Neural progenitor cell (in vitro differentiated cells): ENCODE results near the gene MED12L. TPM values are rescaled to one million over a fixed set of nuclear protein-coding genes. Genes with fewer than 3 reads are reported as not detected.

ENCODE experiments used
- DNase-seq: peaks from one replicate; pipeline ENCODE4 v3.0.0-alpha.2; 2016; ENCODE audit warnings: low spot score
- H2AFZ ChIP-seq: fragments of 200-600 bp; sonication (generic); replicated peaks from 2 replicates; pipeline ENCODE4 v1.6.1; 2016; ENCODE audit warnings: antibody characterized with exemption
- H3F3A ChIP-seq: fragments of 200-600 bp; sonication (generic); 2 replicates; pipeline ENCODE4 v1.6.1; 2016; ENCODE audit warnings: antibody characterized with exemption, low read depth
- H3K27ac ChIP-seq: fragments of 200-600 bp; sonication (generic); 2 replicates; pipeline ENCODE4 v1.5.1; 2016; ENCODE audit warnings: mild to moderate bottlenecking
- H3K27me3 ChIP-seq: fragments of 200-600 bp; sonication (generic); 2 replicates; pipeline ENCODE4 v1.6.1; 2016; ENCODE audit warnings: mild to moderate bottlenecking, moderate library complexity
- H3K36me3 ChIP-seq: fragments of 200-600 bp; sonication (generic); 2 replicates; pipeline ENCODE4 v1.5.1; 2016
- H3K4me1 ChIP-seq: fragments of 200-600 bp; sonication (generic); 2 replicates; pipeline ENCODE4 v1.6.1; 2016; ENCODE audit warnings: mixed run types
- H3K4me2 ChIP-seq: fragments of 200-600 bp; sonication (generic); 2 replicates; pipeline ENCODE4 v1.6.1; 2016
- H3K4me3 ChIP-seq: fragments of 200-600 bp; sonication (generic); 2 replicates; pipeline ENCODE4 v1.5.1; 2016
- H3K79me2 ChIP-seq: fragments of 200-600 bp; sonication (generic); 2 replicates; pipeline ENCODE4 v1.6.1; 2016; ENCODE audit warnings: low read depth
- H3K9ac ChIP-seq: fragments of 200-600 bp; sonication (generic); 2 replicates; pipeline ENCODE4 v1.6.1; 2016
- H3K9me3 ChIP-seq: fragments of 200-600 bp; sonication (generic); 2 replicates; pipeline ENCODE4 v1.5.1; 2016; ENCODE audit warnings: low read depth
- H4K20me1 ChIP-seq: fragments of 200-600 bp; sonication (generic); 2 replicates; pipeline ENCODE4 v1.6.1; 2016; ENCODE audit warnings: low read depth
- H3K27ac Mint-ChIP-seq: 3 replicates; pipeline ENCODE4 v1.8.0; 2021; ENCODE audit warnings: mixed read lengths
- H3K27me3 Mint-ChIP-seq: 2 replicates; pipeline ENCODE4 v1.8.0; 2022; ENCODE audit warnings: low read depth, mild to moderate bottlenecking, inconsistent platforms, moderate library complexity, mixed read lengths; ENCODE audit not compliant: insufficient read depth
- H3K36me3 Mint-ChIP-seq: 3 replicates; pipeline ENCODE4 v1.8.0; 2021; ENCODE audit warnings: mixed read lengths
- H3K4me1 Mint-ChIP-seq: 3 replicates; pipeline ENCODE4 v1.8.0; 2021; ENCODE audit warnings: mixed read lengths
- H3K4me3 Mint-ChIP-seq: 3 replicates; pipeline ENCODE4 v1.8.0; 2021; ENCODE audit warnings: mild to moderate bottlenecking, moderate library complexity, mixed read lengths
- H3K9me3 Mint-ChIP-seq: 3 replicates; pipeline ENCODE4 v1.8.0; 2020; ENCODE audit warnings: mixed read lengths
- EZH2 ChIP-seq: fragments of 200-600 bp; sonication (generic); IDR thresholded peaks from 2 replicates; pipeline ENCODE4 v1.6.1; 2017; ENCODE audit warnings: antibody characterized with exemption, mild to moderate bottlenecking, moderate library complexity
- EZH2phosphoT487 ChIP-seq: fragments of 200-600 bp; sonication (generic); IDR thresholded peaks from 2 replicates; pipeline ENCODE4 v1.6.1; 2017; ENCODE audit warnings: antibody characterized with exemption
- total RNA-seq: library from RNA; depleted of rRNA; stranded (reverse); fragments of >200 nt; gene quantifications from 2 replicates; pipeline ENCODE4 v1.2.3, GENCODE V29; 2015; ENCODE audit warnings: low replicate concordance
- TF ChIP-seq, protein P1 (sequence below): fragments of 200-600 bp; sonication (generic); IDR thresholded peaks from 2 replicates; pipeline ENCODE4 v1.5.1; 2017; ENCODE audit warnings: antibody characterized with exemption, mild to moderate bottlenecking

The MED12L gene
- total RNA-seq, 1 donor from 2014 or later: 16.5 TPM

DNA sequence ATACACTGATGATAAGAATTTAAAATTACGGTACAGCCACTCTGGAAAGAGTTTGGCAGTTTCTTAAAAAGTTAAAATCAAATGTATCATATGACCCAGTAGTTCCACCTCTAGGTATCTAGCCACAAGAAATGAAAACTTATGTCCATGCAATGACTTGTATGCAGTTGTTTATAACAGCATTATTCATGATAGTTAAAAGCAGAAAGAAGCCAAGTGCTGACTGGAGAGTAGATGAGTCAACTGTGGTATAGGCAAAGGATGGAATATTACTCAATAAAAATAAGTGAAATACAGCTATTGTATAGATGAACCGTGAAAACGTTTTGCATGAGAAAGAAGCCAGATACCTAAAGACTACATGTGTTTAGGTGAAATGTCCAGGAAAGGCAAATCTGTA is 216.3 kb downstream of the MED12L start:
- DNase-seq: no peak
- H3K4me3 ChIP-seq: no peak overlapping the region
- no peak overlapping the region for H3K9ac ChIP-seq
- H3K27me3 Mint-ChIP-seq: no peaks in the 10 kb centered on the region
- H3K9me3 Mint-ChIP-seq: no peaks in the 10 kb centered on the region
- no peaks in the 10 kb centered on the region for H4K20me1 ChIP-seq
- H3K36me3 ChIP-seq: no peaks in the 10 kb centered on the region
- H3K27ac Mint-ChIP-seq: no peak overlapping the region
- H3K27ac ChIP-seq: no peak overlapping the region
- no peak overlapping the region for H2AFZ ChIP-seq
- TF ChIP-seq, protein P1, sequence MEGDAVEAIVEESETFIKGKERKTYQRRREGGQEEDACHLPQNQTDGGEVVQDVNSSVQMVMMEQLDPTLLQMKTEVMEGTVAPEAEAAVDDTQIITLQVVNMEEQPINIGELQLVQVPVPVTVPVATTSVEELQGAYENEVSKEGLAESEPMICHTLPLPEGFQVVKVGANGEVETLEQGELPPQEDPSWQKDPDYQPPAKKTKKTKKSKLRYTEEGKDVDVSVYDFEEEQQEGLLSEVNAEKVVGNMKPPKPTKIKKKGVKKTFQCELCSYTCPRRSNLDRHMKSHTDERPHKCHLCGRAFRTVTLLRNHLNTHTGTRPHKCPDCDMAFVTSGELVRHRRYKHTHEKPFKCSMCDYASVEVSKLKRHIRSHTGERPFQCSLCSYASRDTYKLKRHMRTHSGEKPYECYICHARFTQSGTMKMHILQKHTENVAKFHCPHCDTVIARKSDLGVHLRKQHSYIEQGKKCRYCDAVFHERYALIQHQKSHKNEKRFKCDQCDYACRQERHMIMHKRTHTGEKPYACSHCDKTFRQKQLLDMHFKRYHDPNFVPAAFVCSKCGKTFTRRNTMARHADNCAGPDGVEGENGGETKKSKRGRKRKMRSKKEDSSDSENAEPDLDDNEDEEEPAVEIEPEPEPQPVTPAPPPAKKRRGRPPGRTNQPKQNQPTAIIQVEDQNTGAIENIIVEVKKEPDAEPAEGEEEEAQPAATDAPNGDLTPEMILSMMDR: no peak
- TF ChIP-seq EZH2phosphoT487 (no peak), EZH2 (no peak)
- H3K79me2 ChIP-seq: no peaks in the 10 kb centered on the region
- H3K4me3 Mint-ChIP-seq: no peak overlapping the region
- H3K4me1 ChIP-seq: peaks cover 5% of the 10 kb centered on the region
- H3K27me3 ChIP-seq: no peaks in the 10 kb centered on the region
- peaks cover 7% of the 10 kb centered on the region for H3K4me1 Mint-ChIP-seq
- peaks cover 5% of the 10 kb centered on the region for H3K36me3 Mint-ChIP-seq
- H3K4me2 ChIP-seq: no peak overlapping the region
- H3K9me3 ChIP-seq: no peaks in the 10 kb centered on the region
- H3F3A ChIP-seq: peaks cover 5% of the 10 kb centered on the region

DNA sequence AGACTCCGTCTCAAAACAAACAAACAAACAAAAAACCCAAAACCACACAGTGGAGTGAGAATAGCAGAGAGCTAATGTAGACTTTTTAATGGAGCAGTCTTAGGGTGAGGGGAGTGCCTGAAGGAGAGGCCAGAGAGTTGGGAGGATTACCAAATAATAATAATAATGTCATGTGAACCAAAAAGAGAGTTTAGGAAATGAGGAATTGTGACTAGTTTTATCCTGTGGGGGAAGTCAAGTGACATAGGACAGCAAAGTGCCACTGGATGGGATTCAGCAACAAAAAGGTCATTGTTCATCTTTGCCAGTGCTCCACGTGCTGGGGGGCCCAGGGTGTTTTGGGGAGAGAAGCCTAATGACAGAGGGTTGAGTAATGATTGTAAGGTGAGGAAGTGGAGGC is 218.3 kb downstream of the MED12L start:
- no peak overlapping the region for H3K9ac ChIP-seq
- H3K4me1 ChIP-seq: peaks cover 5% of the 10 kb centered on the region
- no peak overlapping the region for H2AFZ ChIP-seq
- H3K27me3 ChIP-seq: no peaks in the 10 kb centered on the region
- Mint-ChIP-seq H3K27ac (peak overlapping the region; percentile 28), H3K27me3 (no peaks in the 10 kb centered on the region), H3K36me3 (peaks cover 5% of the 10 kb centered on the region), H3K4me3 (no peak overlapping the region), H3K9me3 (no peaks in the 10 kb centered on the region), H3K4me1 (peaks cover 7% of the 10 kb centered on the region)
- no peaks in the 10 kb centered on the region for H3K9me3 ChIP-seq
- no peak overlapping the region for H3K27ac ChIP-seq
- peaks cover 5% of the 10 kb centered on the region for H3F3A ChIP-seq
- H3K36me3 ChIP-seq: no peaks in the 10 kb centered on the region
- no peaks in the 10 kb centered on the region for H4K20me1 ChIP-seq
- DNase-seq: no peak
- no peak overlapping the region for H3K4me3 ChIP-seq
- TF ChIP-seq EZH2: no peak
- TF ChIP-seq, protein P1: no peak
- TF ChIP-seq EZH2phosphoT487: no peak
- no peak overlapping the region for H3K4me2 ChIP-seq
- H3K79me2 ChIP-seq: no peaks in the 10 kb centered on the region

DNA sequence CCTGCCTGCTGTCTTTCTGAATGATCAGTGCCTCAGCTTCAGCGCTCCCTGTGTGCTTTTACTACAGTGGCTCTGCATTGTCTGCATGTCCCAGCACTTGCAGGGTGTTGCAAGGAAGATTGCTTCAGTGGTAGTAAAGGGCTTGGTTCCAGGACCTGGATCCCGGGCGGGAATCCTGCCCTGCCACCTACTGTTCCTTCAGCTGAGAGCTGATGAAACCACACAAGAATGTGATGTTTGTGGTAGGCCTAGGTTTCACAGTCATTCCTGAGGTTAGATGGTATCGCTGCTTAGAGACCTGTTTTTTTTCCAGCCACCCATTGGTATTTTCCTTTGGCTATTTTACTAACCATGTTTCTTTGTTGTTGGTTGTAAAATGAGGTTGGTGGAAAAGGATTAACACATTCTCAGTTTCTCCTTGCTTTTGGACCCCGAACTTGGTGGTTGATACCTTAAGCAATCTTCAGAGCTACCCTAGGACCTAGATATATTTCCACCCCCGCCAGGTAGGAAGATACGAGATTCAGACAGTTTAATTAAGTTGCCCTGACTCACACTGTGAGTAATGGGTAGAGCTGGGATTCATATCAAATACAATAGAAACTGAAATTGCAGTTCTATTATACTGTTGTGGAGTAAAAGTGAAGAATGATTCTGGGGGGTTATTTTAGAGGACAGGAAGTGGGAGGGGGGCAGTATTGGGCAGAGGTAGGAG is 219.8 kb downstream of the MED12L start:
- H3K9me3 Mint-ChIP-seq: no peaks in the 10 kb centered on the region
- no peak for TF ChIP-seq EZH2
- no peak for TF ChIP-seq EZH2phosphoT487
- TF ChIP-seq, protein P1: peak; percentile 4
- H3K27ac Mint-ChIP-seq: no peak overlapping the region
- Histone ChIP-seq H3K27me3 (no peaks in the 10 kb centered on the region), H3K9ac (no peak overlapping the region), H3K4me1 (peaks cover 5% of the 10 kb centered on the region), H3K9me3 (no peaks in the 10 kb centered on the region), H3K27ac (no peak overlapping the region), H3K79me2 (no peaks in the 10 kb centered on the region), H3K36me3 (no peaks in the 10 kb centered on the region), H4K20me1 (no peaks in the 10 kb centered on the region), H3F3A (peaks cover 5% of the 10 kb centered on the region), H2AFZ (no peak overlapping the region), H3K4me3 (no peak overlapping the region), H3K4me2 (no peak overlapping the region)
- peaks cover 5% of the 10 kb centered on the region for H3K36me3 Mint-ChIP-seq
- peak; percentile 50 for DNase-seq
- H3K4me3 Mint-ChIP-seq: no peak overlapping the region
- no peaks in the 10 kb centered on the region for H3K27me3 Mint-ChIP-seq
- H3K4me1 Mint-ChIP-seq: peaks cover 7% of the 10 kb centered on the region
